ENCODE results near the gene ZNF664.

ZNF664 gene

GRCh38 chr12:123972457-123973401 lies at the start of gene ZNF664, which contains the start of gene CCDC92:
Gene ZNF664, plus strand, starts transcription at chr12:123973215. Its CDS starts 38,930 bp downstream, at chr12:124012145.
Gene CCDC92, minus strand, starts transcription at chr12:123972831. Its CDS starts 28,526 bp downstream, at chr12:123944305.
- no peak for DNase-seq (ENCODE audit: low read depth)

DNA sequence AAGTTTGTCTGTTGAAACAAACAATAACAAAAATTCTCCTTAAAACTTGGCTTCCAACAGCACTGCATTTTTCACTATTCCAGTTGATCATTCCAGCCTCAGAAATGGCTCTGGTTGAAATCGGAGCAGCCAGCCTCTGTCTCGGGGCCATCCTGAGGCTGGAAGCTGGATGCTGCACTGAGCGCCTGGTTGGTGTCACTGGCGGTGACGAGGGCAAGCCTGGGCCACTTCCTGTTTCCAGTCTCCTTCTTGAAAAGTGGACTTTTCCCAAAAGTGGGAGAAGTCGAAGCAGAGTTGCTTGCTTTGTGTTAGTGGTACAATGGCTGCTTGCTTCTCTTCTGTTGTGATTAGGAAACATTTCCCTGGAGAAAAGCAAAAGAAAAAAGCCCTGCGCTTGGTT lies 49.1 kb upstream of the ZNF664 start:
- DNase-seq (ENCODE audit: low read depth) = no peak

DNA sequence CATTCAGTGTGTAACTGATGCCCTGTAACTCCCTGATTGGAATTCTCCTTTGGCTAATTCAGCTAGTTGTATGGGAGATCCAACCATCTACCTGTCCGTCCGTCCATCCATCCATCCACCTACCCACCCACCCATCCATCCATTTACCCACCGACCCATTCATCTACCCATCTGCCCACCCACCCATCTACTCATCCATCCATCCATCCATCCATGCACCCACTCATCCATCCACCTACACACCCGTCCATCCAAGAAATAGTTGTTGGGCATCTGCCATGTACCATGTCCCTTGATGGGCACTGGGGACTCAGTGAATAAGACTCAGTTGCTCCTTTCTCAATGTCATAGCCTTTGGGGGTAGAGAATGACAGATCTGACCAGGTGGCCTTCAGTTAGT lies 48.5 kb upstream of the ZNF664 start:
- no peak for DNase-seq (ENCODE audit: low read depth)

GRCh38 chr12:123928274-123928865 lies 44.6 kb upstream of the ZNF664 start:
- DNase-seq (ENCODE audit: low read depth) = no peak

DNA sequence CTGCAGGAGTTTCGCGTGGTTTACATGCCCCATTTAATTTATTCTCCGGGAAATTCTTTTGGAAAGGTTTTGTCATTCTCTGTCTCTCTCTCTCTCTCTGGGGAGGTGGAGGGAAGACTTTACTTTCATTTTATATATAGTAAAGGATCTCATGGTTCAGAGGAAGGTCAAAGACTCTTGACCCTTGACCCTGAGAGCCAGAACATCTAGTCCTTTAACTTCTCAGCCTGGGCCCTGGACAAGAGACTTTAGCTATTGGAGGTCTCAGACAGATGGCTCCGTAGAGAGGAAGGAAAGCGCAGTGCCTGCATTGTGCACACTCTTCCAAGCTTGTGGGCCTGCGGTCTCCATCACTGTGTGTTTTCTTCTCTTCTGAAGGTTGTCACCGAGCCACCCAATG lies 44.1 kb upstream of the ZNF664 start:
- no peak for DNase-seq (ENCODE audit: low read depth)

GRCh38 chr12:123929946-123930583 lies 43.0 kb upstream of the ZNF664 start:
- DNase-seq (ENCODE audit: low read depth) = no peak

DNA sequence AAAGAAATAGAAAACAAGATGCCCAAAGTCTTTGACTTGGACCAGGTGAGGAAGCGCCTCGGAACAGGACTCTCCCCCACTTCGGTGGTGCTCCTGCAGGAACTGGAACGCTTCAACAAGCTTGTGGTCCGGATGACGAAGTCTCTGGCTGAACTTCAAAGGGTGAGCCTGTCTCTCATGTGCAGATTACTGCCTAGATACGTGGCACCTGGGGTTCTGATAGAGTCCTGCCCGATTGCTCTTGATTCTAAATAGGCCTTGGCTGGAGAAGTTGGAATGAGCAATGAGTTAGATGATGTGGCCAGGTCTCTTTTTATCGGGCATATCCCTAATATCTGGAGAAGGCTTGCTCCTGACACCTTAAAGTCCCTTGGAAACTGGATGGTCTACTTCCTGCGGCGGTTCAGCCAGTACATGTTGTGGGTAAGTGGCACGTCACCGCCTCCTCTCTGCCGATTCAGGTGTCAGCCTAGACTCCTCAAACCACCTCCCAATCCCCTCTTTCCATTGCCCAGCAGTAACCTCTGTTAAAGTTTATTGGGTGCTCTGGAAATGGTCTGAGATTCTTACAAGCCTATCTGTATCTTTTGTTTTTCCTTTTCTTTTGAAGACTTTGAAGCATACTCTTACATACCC lies 41.2 kb upstream of the ZNF664 start:
- no peak for DNase-seq (ENCODE audit: low read depth)

DNA sequence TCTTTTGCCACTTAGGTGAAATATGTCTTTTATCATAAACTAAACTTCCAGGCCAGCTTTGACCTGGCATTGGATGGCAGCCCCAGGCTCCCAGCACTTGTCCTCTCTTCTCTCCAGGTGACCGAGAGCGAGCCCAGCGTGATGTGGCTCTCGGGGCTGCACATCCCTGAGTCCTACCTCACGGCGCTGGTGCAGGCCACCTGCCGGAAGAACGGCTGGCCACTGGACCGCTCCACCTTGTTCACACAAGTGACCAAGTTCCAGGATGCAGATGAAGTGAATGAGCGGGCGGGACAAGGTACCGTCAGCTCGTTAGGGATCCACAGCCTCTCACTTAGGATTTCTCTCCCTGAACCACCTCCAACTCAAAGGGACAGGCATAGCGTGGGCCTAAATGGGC lies 39.8 kb upstream of the ZNF664 start:
- no peak for DNase-seq (ENCODE audit: low read depth)

DNA sequence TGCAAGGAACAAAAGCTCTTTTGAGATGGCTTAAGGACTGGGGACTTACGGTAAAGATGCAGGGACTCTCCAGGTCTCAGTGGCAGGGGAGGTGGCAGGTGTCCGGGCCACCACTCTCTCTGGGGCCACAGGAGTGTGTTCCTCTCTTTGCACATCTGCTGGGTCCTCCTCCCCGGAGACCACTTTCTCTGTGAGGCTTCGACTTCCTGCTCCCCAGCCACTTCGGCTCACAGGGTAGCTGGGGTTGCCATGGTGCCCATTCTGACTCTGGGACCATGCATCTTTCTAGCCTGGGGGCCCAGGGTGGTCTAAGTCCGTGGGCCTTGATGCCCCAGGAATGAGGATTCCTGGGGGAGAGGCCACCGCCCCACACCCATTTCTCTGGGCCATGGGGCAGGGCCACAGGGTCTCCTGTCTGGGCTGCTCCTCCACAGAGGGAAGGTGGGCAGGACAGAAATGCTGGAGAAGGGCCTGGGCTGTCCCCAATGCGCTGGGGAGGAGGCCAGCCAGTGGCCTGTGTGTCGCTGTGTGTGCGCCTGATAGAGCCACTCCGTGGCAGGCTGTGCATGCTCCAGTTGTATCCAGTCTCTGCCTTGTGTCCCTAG lies 38.9 kb upstream of the ZNF664 start:
- no peak for DNase-seq (ENCODE audit: low read depth)

DNA sequence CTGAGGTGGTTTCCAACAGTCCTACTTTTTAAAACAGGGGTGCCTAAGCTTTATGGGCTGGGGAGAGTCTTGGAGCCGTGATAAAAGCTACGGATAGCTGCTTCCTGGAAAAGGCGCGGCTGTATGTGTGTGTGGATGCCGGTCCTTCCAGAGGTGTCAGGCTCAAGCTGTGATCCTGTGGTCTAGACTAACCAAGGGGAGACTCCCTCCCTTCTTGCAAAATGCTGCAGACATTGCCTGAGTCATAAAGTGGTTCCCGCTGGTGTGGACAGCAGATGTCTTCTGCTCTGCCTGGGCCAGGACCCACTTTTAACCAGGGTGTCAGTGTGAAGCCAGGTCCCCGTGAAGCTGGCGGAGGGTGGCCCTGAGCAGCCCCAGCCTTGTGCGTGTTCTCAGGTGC lies 38.2 kb upstream of the ZNF664 start:
- peak; percentile 10 for DNase-seq (ENCODE audit: low read depth)

GRCh38 chr12:123935956-123936355 lies 37.1 kb upstream of the ZNF664 start:
- no peak for DNase-seq (ENCODE audit: low read depth)

- no peak for DNase-seq (ENCODE audit: low read depth)
Measured at GRCh38 chr12:123936471-123936870, 36.5 kb upstream of the ZNF664 start.

GRCh38 chr12:123936956-123937706 lies 35.9 kb upstream of the ZNF664 start:
- DNase-seq (ENCODE audit: low read depth) = no peak

DNA sequence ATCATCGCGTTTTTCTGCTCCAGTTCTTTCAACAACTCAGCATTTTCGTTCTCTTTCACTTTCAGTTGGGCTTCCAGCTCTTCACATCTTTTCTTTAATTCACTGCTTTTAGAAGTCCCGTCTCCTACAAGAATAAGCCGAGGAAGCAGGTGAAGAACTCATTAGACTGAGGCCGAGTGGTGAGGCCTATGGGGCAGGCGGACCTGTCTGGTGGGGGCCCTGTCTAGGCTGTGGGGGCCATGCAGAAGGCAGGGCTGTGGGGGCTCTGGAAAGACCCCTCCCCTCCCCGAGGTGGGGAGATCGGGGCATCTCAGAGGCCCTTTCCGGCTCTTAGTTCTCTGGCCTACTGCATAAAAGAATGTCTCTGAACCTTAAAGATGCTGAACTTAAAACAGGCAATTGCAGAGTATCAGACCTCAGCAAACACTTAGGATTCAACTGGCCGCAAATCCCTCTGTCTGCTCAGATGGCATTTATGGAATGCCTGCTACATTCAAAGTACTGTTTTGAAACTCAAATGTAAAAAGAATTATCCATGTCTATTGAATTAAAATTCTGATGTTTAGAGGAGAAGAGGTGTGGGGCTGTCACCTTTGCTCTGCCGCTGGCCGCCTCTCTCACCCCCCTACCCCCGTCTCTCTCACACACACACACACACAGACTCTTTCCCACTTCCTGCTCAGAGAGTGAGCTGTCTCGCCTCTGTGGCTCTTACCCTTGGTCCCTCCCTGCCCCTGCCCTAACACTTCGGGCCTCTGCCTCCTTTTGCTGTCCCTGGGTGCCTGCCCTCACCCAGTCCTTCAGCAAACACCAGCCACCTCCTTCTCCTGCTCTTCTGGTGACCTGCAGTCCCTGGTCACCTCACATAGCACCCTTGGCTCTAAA lies 35.1 kb upstream of the ZNF664 start:
- no peak for DNase-seq (ENCODE audit: low read depth)

DNA sequence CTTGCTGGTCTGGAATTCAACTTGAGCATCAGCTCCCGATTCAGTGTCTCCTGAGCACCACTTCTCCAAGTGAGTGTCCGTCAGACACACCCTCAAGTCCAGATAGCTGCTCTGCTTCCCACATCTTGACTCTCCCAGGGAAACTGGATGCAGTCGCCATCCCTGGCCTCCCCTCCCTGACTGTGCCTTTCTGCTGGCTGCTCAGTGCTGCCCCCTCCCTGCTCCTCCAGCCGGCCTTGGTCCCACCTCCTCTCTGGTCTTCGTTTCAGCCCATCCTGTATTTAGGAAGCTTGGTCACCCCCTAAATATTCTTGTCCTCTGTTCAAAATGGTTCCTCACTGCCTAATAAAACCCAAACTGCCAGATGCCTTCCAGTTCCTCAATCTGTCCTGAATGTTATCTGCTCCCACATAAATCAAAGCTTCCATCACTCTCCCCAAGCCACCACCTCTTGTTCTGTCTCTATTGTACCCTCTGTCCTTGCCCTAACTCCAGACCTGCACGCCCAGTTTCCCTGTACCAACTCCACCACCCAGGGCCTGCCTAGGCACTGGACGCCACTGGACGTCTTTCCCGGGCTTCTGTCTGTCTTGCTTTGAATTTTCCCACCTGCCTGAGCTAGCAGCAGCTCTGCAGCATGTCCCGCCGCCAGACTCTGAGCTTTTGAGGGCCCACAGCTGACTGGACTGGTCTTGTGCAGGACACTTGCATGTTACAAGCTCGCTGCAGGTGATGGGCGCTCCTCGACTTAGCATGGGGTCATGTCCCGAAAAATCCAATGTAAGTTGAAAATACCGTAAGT lies 34.1 kb upstream of the ZNF664 start:
- no peak for DNase-seq (ENCODE audit: low read depth)

GRCh38 chr12:123939716-123940626 lies 33.0 kb upstream of the ZNF664 start:
- DNase-seq (ENCODE audit: low read depth) = no peak

DNA sequence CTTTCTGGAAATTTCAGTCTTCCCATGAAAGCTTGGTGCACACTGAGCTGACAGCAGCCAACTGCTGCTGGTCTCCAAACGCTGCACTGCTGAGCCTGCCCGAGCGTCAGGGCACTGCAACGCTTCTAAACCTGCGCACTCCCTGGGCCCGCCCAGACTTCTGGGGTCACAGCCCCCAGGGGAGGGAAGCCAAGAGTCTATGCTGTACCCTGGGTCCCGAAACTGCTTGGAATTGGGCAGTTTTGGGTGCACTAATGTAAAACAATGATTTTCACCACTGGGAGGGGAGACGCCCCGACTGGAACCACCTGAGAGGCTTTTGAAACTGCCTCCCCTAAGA lies 32.4 kb upstream of the ZNF664 start:
- no peak for DNase-seq (ENCODE audit: low read depth)

DNA sequence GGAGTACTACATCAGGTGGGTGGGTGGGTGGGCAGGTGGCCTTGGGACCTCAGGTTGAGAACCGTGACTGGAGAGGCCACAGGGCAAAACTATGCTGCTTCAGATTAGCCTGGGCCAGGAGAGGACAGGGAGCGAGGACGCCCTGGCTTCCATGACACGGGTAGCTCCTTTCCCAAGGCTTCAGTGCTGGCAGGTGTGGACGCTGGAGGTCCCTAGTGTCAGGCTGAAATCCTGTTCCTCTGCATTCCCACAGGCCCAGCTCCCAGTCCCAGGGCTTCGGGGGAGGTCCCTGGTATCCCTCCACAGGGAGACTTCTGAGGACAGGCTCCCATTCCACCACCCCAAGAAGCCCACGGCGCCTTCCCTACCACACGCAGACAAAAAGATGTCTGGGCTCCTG lies 32.0 kb upstream of the ZNF664 start:
- DNase-seq (ENCODE audit: low read depth) = no peak

All from HS-5 (cell line).